ENCODE results near the gene FBXW5. TPM values are rescaled to one million over a fixed set of nuclear protein-coding genes. Genes with fewer than 3 reads are reported as not detected.

The FBXW5 gene
- total and polyA plus RNA-seq, 10 of the 15 experiments (the other 5 are each of a cell fraction or from before 2014, with no cell fraction given), result 0.21 to 97.3 (median 44.5) TPM

- TF ChIP-seq GATAD2B (conservative IDR thresholded peaks at IDR 0.05; ENCODE audit: low read depth) (0 out of 2 replicates have a peak, but pooled peaks have one; percentile 35), ZSCAN29 (IDR thresholded peaks at IDR 0.05) (no peak), BMI1 (IDR thresholded peaks at IDR 0.05; ENCODE audit: borderline replicate concordance) (no peak), ETV6 (conservative IDR thresholded peaks at IDR 0.05 in 1 of 2, IDR thresholded peaks at IDR 0.05 in 1 of 2; ENCODE audit: borderline replicate concordance in 1 of 2, low read depth in 1 of 2) (no peak), CREB1 (IDR thresholded peaks at IDR 0.05; ENCODE audit: low read depth) (no peak), ZNF274 (IDR thresholded peaks at IDR 0.05; ENCODE audit: insufficient read depth, insufficient read length) (no peak), BCL3 (IDR thresholded peaks at IDR 0.05; ENCODE audit: borderline replicate concordance, insufficient read depth, low read depth, low read length, poor library complexity, severe bottlenecking) (no peak), SMAD5 (IDR thresholded peaks at IDR 0.05; ENCODE audit: low read depth) (peak; percentile 67; the same call in 1 of the 2 replicates), RAD51 (IDR thresholded peaks at IDR 0.05) (no peak), TCF3 (IDR thresholded peaks at IDR 0.05; ENCODE audit: borderline replicate concordance, insufficient read depth, low read depth, low read length) (0 out of 2 replicates have a peak, but pooled peaks have one; percentile 54), FOXK2 (IDR thresholded peaks at IDR 0.05) (no peak), MLLT1 (IDR thresholded peaks at IDR 0.05) (no peak), CEBPB (IDR thresholded peaks at IDR 0.05; ENCODE audit: borderline replicate concordance in 1 of 2, low read depth in 2 of 2, low read length in 2 of 2) (no peak), SP1 (IDR thresholded peaks at IDR 0.05; ENCODE audit: low read depth, low read length) (no peak), HDGF (IDR thresholded peaks at IDR 0.05) (peak; percentile 56; the same call in 1 of the 2 replicates), NR2C2 (IDR thresholded peaks at IDR 0.05; ENCODE audit: borderline replicate concordance, control insufficient read depth, insufficient read length, low read depth) (no peak), NKRF (conservative IDR thresholded peaks at IDR 0.05) (peak; percentile 78)
Measured at GRCh38 chr9:136991993-136992818, 47.7 kb upstream of the FBXW5 start, which contains the start of gene PAXX (continued).
